ENCODE data around the gene SLC22A1. TPM values are rescaled to one million over a fixed set of nuclear protein-coding genes. Genes with fewer than 3 reads are reported as not detected.

The SLC22A1 gene
- total RNA-seq: 0.12 TPM in 1 of 2 replicates, not detected in the other

GRCh38 chr6:160121558-160121957, at the start of gene SLC22A1:
TSS of gene SLC22A1 (plus strand) at chr6:160121815. CDS start at chr6:160121936, 121 bp downstream.

Other genes starting within 250 kb of the SLC22A1 start
- gene MAS1, start 230.8 kb upstream of the SLC22A1 start, total RNA-seq: 0.05 and 0.25 TPM in 2 replicates
- gene IGF2R, start 152.7 kb upstream of the SLC22A1 start, total RNA-seq: 93.7 and 99.3 TPM in 2 replicates
- not detected in 2 replicates for gene SLC22A2, start 137.0 kb downstream of the SLC22A1 start, total RNA-seq
- 4.5 and 6.3 TPM in 2 replicates for gene SLC22A3, start 226.6 kb downstream of the SLC22A1 start, total RNA-seq

Data from cardiac ventricle fibroblast (primary cell).